Measurements from ENCODE around the gene FAM72D.
"Not testable (repeated sequence)": the region's sequence is repeated elsewhere in the genome, so short reads cannot be mapped to it uniquely, and the experiment has no call there.

- not testable (repeated sequence) for TF ChIP-seq POLR2A, EP300, POLR2AphosphoS5 (IDR thresholded peaks at IDR 0.05)
- TF ChIP-seq, protein P1, sequence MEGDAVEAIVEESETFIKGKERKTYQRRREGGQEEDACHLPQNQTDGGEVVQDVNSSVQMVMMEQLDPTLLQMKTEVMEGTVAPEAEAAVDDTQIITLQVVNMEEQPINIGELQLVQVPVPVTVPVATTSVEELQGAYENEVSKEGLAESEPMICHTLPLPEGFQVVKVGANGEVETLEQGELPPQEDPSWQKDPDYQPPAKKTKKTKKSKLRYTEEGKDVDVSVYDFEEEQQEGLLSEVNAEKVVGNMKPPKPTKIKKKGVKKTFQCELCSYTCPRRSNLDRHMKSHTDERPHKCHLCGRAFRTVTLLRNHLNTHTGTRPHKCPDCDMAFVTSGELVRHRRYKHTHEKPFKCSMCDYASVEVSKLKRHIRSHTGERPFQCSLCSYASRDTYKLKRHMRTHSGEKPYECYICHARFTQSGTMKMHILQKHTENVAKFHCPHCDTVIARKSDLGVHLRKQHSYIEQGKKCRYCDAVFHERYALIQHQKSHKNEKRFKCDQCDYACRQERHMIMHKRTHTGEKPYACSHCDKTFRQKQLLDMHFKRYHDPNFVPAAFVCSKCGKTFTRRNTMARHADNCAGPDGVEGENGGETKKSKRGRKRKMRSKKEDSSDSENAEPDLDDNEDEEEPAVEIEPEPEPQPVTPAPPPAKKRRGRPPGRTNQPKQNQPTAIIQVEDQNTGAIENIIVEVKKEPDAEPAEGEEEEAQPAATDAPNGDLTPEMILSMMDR (IDR thresholded peaks at IDR 0.05) = not testable (repeated sequence)
These were observed 48.2 kb upstream of the FAM72D start for GRCh38 chr1:145047553-145047952.

Data from stomach (tissue), 4 donors.